H1 (cell line): Measurements from ENCODE around the gene DCDC2C. TPM values are rescaled to one million over a fixed set of nuclear protein-coding genes. Genes with fewer than 3 reads are reported as not detected.

Experiments
- CTCF ChIA-PET: fragments of 300-600 bp; sonication (Branson Sonifier 250); formaldehyde crosslinking; loops from one replicate; lab custom pipeline; 2021; ENCODE audit not compliant: partially characterized antibody; lab: Charles Lee
- POLR2A ChIA-PET: fragments of 300-600 bp; sonication (Branson Sonifier 250); formaldehyde crosslinking; loops from one replicate; lab custom pipeline; 2021; ENCODE audit warnings: inconsistent platforms; ENCODE audit not compliant: partially characterized antibody; lab: Charles Lee
- DNase-seq, 2 experiments: peaks; one replicate each; pipeline versions ENCODE4 v3.0.0 to v3.0.0-alpha.2; 2010 to 2022; ENCODE audit warnings: low spot score in 2 of 2, low read depth in 1 of 2, mixed read lengths in 1 of 2
- FAIRE-seq: peaks from 2 replicates; lab custom pipeline; 2011; peaks lifted over from hg19 to GRCh38; lab: Jason Lieb, UNC
- H2AFZ ChIP-seq: 2 replicates; pipeline ENCODE4 v1.8.1; 2012; ENCODE audit warnings: low read length, inconsistent platforms
- H2AK5ac ChIP-seq: 2 replicates; pipeline ENCODE4 v1.6.1; 2013; ENCODE audit warnings: low read depth, low read length
- H2BK120ac ChIP-seq: replicated peaks from 2 replicates; pipeline ENCODE3; 2013; ENCODE audit warnings: low read depth, low read length, inconsistent platforms
- H2BK12ac ChIP-seq: 2 replicates; pipeline ENCODE4 v1.6.1; 2013; ENCODE audit warnings: low read depth, low read length
- H2BK15ac ChIP-seq: 2 replicates; pipeline ENCODE4 v1.6.1; 2013; ENCODE audit warnings: low read length
- H2BK20ac ChIP-seq: 2 replicates; pipeline ENCODE4 v1.6.1; 2013; ENCODE audit warnings: low read length
- H2BK5ac ChIP-seq: 2 replicates; pipeline ENCODE4 v1.6.1; 2013; ENCODE audit warnings: low read depth, low read length
- H3K14ac ChIP-seq: 2 replicates; pipeline ENCODE4 v1.6.1; 2013; ENCODE audit warnings: inconsistent platforms; ENCODE audit not compliant: insufficient read length
- H3K18ac ChIP-seq: 2 replicates; pipeline ENCODE4 v1.6.1; 2013; ENCODE audit warnings: low read length; ENCODE audit errors: extremely low read depth
- H3K23ac ChIP-seq: 2 replicates; pipeline ENCODE4 v1.6.1; 2013; ENCODE audit warnings: inconsistent platforms; ENCODE audit not compliant: insufficient read length
- H3K23me2 ChIP-seq: 2 replicates; pipeline ENCODE4 v1.6.1; 2013; ENCODE audit warnings: low read depth, low read length
- H3K27ac ChIP-seq: 2 replicates; pipeline ENCODE4 v1.6.1; 2011; ENCODE audit warnings: low read depth, low read length, inconsistent platforms
- H3K27me3 ChIP-seq, 4 experiments: replicated peaks in 1 of 4; 1 replicate in 1 of 4; 2 replicates in 3 of 4; pipeline versions ENCODE4 v1.6.1 to v1.8.1; 2011 to 2013; ENCODE audit warnings: low read length in 3 of 4, mild to moderate bottlenecking in 3 of 4, inconsistent platforms in 2 of 4, mixed read lengths in 2 of 4, moderate library complexity in 1 of 4; ENCODE audit not compliant: control insufficient read depth in 3 of 4, insufficient read depth in 3 of 4; ENCODE audit errors: extremely low read depth in 1 of 4
- H3K36me3 ChIP-seq, 4 experiments: 2 replicates each; pipeline versions ENCODE4 v1.6.1 to v1.8.1; 2011 to 2013; ENCODE audit warnings: mild to moderate bottlenecking in 4 of 4, low read length in 3 of 4, moderate library complexity in 2 of 4, control low read depth in 1 of 4, inconsistent platforms in 1 of 4; ENCODE audit not compliant: insufficient read depth in 4 of 4, control insufficient read depth in 2 of 4
- H3K4ac ChIP-seq: replicated peaks from 2 replicates; pipeline ENCODE3; 2013; ENCODE audit warnings: low read length, low read depth, mixed read lengths, inconsistent platforms; ENCODE audit not compliant: insufficient read length
- H3K4me1 ChIP-seq, 4 experiments: replicated peaks in 1 of 4; 1 replicate in 1 of 4; 2 replicates in 3 of 4; pipeline versions ENCODE4 v1.6.1 to v1.8.1; 2011 to 2013; ENCODE audit warnings: low read length in 3 of 4, inconsistent platforms in 2 of 4, mixed read lengths in 1 of 4; ENCODE audit not compliant: insufficient read depth in 4 of 4, control insufficient read depth in 3 of 4
- H3K4me2 ChIP-seq, 2 experiments: 2 replicates each; pipeline versions ENCODE4 v1.6.1 to v1.8.1; 2011 to 2013; ENCODE audit warnings: low read depth in 2 of 2, low read length in 2 of 2, control low read depth in 1 of 2, inconsistent platforms in 1 of 2, mild to moderate bottlenecking in 1 of 2; ENCODE audit not compliant: insufficient read depth in 1 of 2
- H3K4me3 ChIP-seq, 4 experiments: fragments of 200-600, 300-600 bp in 1 of 4; sonication (generic), shearing (Covaris generic), sonication (Bioruptor Twin) in 1 of 4; 2 replicates each; pipeline versions ENCODE4 v1.5.1 to v1.8.1; 2011 to 2016; ENCODE audit warnings: low read length in 4 of 4, low read depth in 3 of 4, control low read depth in 2 of 4, inconsistent platforms in 2 of 4, mild to moderate bottlenecking in 2 of 4, mixed read lengths in 1 of 4, moderate library complexity in 1 of 4; ENCODE audit not compliant: insufficient read depth in 2 of 4; ENCODE audit errors: extremely low read depth in 1 of 4
- H3K56ac ChIP-seq: replicated peaks from 2 replicates; pipeline ENCODE3; 2013; ENCODE audit warnings: low read depth, mild to moderate bottlenecking, mixed read lengths, low read length, inconsistent platforms; ENCODE audit not compliant: insufficient read length
- H3K79me1 ChIP-seq: 2 replicates; pipeline ENCODE4 v1.6.1; 2013; ENCODE audit warnings: low read depth, low read length, control low read depth
- H3K79me2 ChIP-seq, 2 experiments: 2 replicates each; pipeline versions ENCODE4 v1.6.1 to v1.8.1; 2012 to 2013; ENCODE audit warnings: low read length in 2 of 2, mild to moderate bottlenecking in 2 of 2, inconsistent platforms in 1 of 2; ENCODE audit not compliant: insufficient read depth in 2 of 2, control insufficient read depth in 1 of 2
- H3K9ac ChIP-seq, 4 experiments: replicated peaks in 1 of 4; 1 replicate in 1 of 4; 2 replicates in 3 of 4; pipeline versions ENCODE4 v1.6.1 to v1.8.1; 2011 to 2013; ENCODE audit warnings: low read depth in 3 of 4, low read length in 3 of 4, control low read depth in 2 of 4, mild to moderate bottlenecking in 2 of 4, moderate library complexity in 2 of 4, inconsistent platforms in 1 of 4; ENCODE audit errors: extremely low read depth in 1 of 4
- H3K9me3 ChIP-seq, 2 experiments: 2 replicates each; pipeline versions ENCODE4 v1.6.1 to v1.8.1; 2012 to 2013; ENCODE audit warnings: mild to moderate bottlenecking in 2 of 2, moderate library complexity in 2 of 2, control low read depth in 1 of 2, inconsistent platforms in 1 of 2, low read depth in 1 of 2, low read length in 1 of 2, mixed read lengths in 1 of 2; ENCODE audit not compliant: insufficient read depth in 2 of 2
- H4K20me1 ChIP-seq, 2 experiments: replicated peaks in 1 of 2; 2 replicates each; pipeline versions ENCODE3 to v1.8.1; 2011 to 2013; ENCODE audit warnings: inconsistent platforms in 2 of 2, low read length in 2 of 2, mild to moderate bottlenecking in 1 of 2; ENCODE audit not compliant: insufficient read depth in 2 of 2, control insufficient read depth in 1 of 2
- H4K5ac ChIP-seq: 2 replicates; pipeline ENCODE4 v1.6.1; 2013; ENCODE audit warnings: low read length, low read depth, mixed read lengths, inconsistent platforms; ENCODE audit not compliant: insufficient read length
- H4K8ac ChIP-seq: 2 replicates; pipeline ENCODE4 v1.8.0; 2013; ENCODE audit warnings: mild to moderate bottlenecking, moderate library complexity, low read length, inconsistent platforms; ENCODE audit not compliant: insufficient read depth; ENCODE audit errors: extremely low read depth
- H4K91ac ChIP-seq: replicated peaks from 2 replicates; pipeline ENCODE3; 2013; ENCODE audit warnings: low read length, mixed read lengths, inconsistent platforms; ENCODE audit not compliant: insufficient read length
- CREB1 ChIP-seq: IDR thresholded peaks from 2 replicates; pipeline ENCODE4 v1.6.1; 2012; ENCODE audit warnings: inconsistent platforms
- HDAC2 ChIP-seq, 2 experiments: fragments of 300-600 bp in 1 of 2; sonication (generic) in 1 of 2; IDR thresholded peaks; 2 replicates each; pipeline ENCODE4 v1.6.1; 2011 to 2012; ENCODE audit warnings: low read depth in 2 of 2, low read length in 2 of 2, mild to moderate bottlenecking in 2 of 2, moderate library complexity in 2 of 2, borderline replicate concordance in 1 of 2, inconsistent platforms in 1 of 2
- SP4 ChIP-seq: IDR thresholded peaks from 2 replicates; pipeline ENCODE4 v1.6.1; 2012; ENCODE audit warnings: low read length, inconsistent platforms
- WGBS, 2 experiments: shearing (Covaris generic) in 1 of 2; methylation state at CpG; one replicate each; pipeline versions ENCODE4 v1.1.6 to v1.1.7; 2013 to 2015; ENCODE audit warnings: low lambda C conversion rate in 2 of 2, mixed read lengths in 2 of 2, inconsistent platforms in 1 of 2, low coverage in 1 of 2, missing lambda C conversion rate in 1 of 2; ENCODE audit not compliant: insufficient replicate concordance in 2 of 2, insufficient coverage in 1 of 2, insufficient read length in 1 of 2; ENCODE audit errors: extremely low coverage in 1 of 2, missing lambda C conversion rate in 1 of 2; 5-methylcytosine and 5-hydroxymethylcytosine counted together
- polyA plus RNA-seq, 7 experiments: library from polyadenylated mRNA; depleted of rRNA in 3 of 7; stranded (reverse) in 5 of 7; unstranded in 2 of 7; fragments of >200 nt in 5 of 7; fragments of 200-250 nt in 2 of 7; gene quantifications; 1 replicate in 5 of 7; 2 replicates in 1 of 7; 4 replicates in 1 of 7; pipeline versions ENCODE4 v1.2.1 to v1.2.3, GENCODE V29; 2011 to 2013; ENCODE audit warnings: missing spikeins in 2 of 7, mixed read lengths in 2 of 7
- total RNA-seq: library from RNA; stranded (reverse); fragmentation: NEBNext Ultra II Directional; extraction: Animal tissue kit (Norgen Biotek cat#: 25700); gene quantifications from 2 replicates; pipeline ENCODE4 v1.2.1, GENCODE V29; 2021
- TF ChIP-seq, protein P1 (sequence below): IDR thresholded peaks from 2 replicates; pipeline ENCODE4 v1.6.1; 2012; ENCODE audit warnings: low read length, inconsistent platforms

Gene DCDC2C
- total and polyA plus RNA-seq, 2 of the 8 experiments (the other 6 are each of a cell fraction or from before 2014, with no cell fraction given): 0.50 TPM; not detected in 1

- H3K23me2 ChIP-seq: no peaks in the 10 kb centered on the region
- no peak overlapping the region for H2BK5ac ChIP-seq
- H4K5ac ChIP-seq: no peak overlapping the region
- no peak overlapping the region for H4K91ac ChIP-seq
- no peaks in the 10 kb centered on the region for H3K79me1 ChIP-seq
- no peak overlapping the region for H3K14ac ChIP-seq
- no peak overlapping the region for H4K8ac ChIP-seq
- no peak overlapping the region for H3K27ac ChIP-seq
- H3K79me2 ChIP-seq: no peaks in the 10 kb centered on the region
- no peak overlapping the region for H2BK120ac ChIP-seq
- no peak overlapping the region for H3K4me3 ChIP-seq
- no peaks in the 10 kb centered on the region for H3K4me1 ChIP-seq
- no peaks in the 10 kb centered on the region for H4K20me1 ChIP-seq
- no peak overlapping the region for H3K4me2 ChIP-seq
- H2AFZ ChIP-seq: no peak overlapping the region
- H3K9me3 ChIP-seq: no peaks in the 10 kb centered on the region
- 93% methylated on average over 13 of the region's 13 CpGs; no CpG with 5 or more reads in 1 of the 2 experiments for WGBS, 2 experiments
- TF ChIP-seq, protein P1, sequence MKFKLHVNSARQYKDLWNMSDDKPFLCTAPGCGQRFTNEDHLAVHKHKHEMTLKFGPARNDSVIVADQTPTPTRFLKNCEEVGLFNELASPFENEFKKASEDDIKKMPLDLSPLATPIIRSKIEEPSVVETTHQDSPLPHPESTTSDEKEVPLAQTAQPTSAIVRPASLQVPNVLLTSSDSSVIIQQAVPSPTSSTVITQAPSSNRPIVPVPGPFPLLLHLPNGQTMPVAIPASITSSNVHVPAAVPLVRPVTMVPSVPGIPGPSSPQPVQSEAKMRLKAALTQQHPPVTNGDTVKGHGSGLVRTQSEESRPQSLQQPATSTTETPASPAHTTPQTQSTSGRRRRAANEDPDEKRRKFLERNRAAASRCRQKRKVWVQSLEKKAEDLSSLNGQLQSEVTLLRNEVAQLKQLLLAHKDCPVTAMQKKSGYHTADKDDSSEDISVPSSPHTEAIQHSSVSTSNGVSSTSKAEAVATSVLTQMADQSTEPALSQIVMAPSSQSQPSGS: no peak
- TF ChIP-seq SP4 (no peak), HDAC2 (IDR thresholded peaks at IDR 0.05; ENCODE audit: borderline replicate concordance in 1 of 2, low read depth in 2 of 2, low read length in 2 of 2) (no peak), CREB1 (no peak)
- no peak overlapping the region for H3K9ac ChIP-seq
- H3K56ac ChIP-seq: no peak overlapping the region
- CTCF ChIA-PET: interaction anchor here (0.8 to 2.8 kb wide), 7 partner anchors 9 to 79 kb away, joined by 3 to 16 read pairs (median 5); no protein-coding TSS in a partner anchor
- H2AK5ac ChIP-seq: no peak overlapping the region
- H3K4ac ChIP-seq: no peak overlapping the region
- no peak overlapping the region for H2BK20ac ChIP-seq
- no peak overlapping the region for H2BK12ac ChIP-seq
- no peak overlapping the region for H3K23ac ChIP-seq
- no peaks in the 10 kb centered on the region for H3K27me3 ChIP-seq
- FAIRE-seq (no peak), DNase-seq (no peak)
- H2BK15ac ChIP-seq: no peak overlapping the region
- POLR2A ChIA-PET: no interaction called here
- no peak overlapping the region for H3K18ac ChIP-seq
- H3K36me3 ChIP-seq: no peaks in the 10 kb centered on the region
These were observed 68.2 kb downstream of the DCDC2C start for GRCh38 chr2:3771576-3771975.
